ENCODE results near the gene OSMR. TPM values are rescaled to one million over a fixed set of nuclear protein-coding genes. Genes with fewer than 3 reads are reported as not detected.

OSMR gene
- total RNA-seq, 1 experiment from 2014 or later: 1.6 TPM

DNA sequence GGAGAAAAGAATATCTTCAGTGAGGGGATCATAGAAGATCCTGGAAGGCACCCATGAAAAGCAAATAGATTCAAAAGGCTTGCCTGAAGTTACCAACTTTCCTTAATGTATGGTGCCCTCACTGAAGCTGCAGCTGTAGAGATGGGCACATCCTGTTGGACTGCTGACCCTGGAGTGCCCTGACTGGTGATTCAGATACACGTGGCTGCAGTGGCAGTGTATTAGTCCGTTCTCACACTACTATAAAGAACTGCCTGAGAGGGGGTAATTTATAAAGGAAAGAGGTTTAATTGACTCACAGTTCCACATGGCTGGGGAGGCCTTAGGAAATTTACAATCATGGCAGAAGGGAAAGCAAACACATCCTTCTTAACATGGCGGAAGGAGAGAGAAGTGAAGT, 80.3 kb downstream of the OSMR start:
- Histone ChIP-seq H3K4me1 (ENCODE audit: insufficient read depth, low read length) (no peaks in the 10 kb centered on the region), H3K4ac (ENCODE audit: low read depth, low read length) (no peak overlapping the region), H3K23ac (ENCODE audit: insufficient read length, low read depth, low read length) (no peak overlapping the region), H3K9ac (ENCODE audit: extremely low read depth, insufficient read length, low read length) (no peak overlapping the region), H3K9me3 (ENCODE audit: control insufficient read depth, low read depth, low read length) (no peaks in the 10 kb centered on the region), H3K27ac (ENCODE audit: insufficient read length, low read depth, low read length) (no peak overlapping the region), H2BK20ac (ENCODE audit: low read depth, low read length, poor library complexity, severe bottlenecking) (no peak overlapping the region), H2BK12ac (ENCODE audit: insufficient read length, low read depth, low read length) (no peak overlapping the region), H4K20me1 (ENCODE audit: control insufficient read depth, insufficient read depth, insufficient read length) (no peaks in the 10 kb centered on the region), H2AFZ (ENCODE audit: low read length) (no peak overlapping the region), H4K91ac (ENCODE audit: insufficient read length, low read depth, low read length) (no peak overlapping the region), H2BK120ac (ENCODE audit: low read depth, low read length, poor library complexity, severe bottlenecking) (no peak overlapping the region), H3K27me3 (ENCODE audit: insufficient read depth, low read length) (no peaks in the 10 kb centered on the region), H2AK5ac (ENCODE audit: insufficient read length, low read length) (no peak overlapping the region), H3K79me1 (ENCODE audit: insufficient read depth, low read depth, low read length, poor library complexity, severe bottlenecking) (no peaks in the 10 kb centered on the region), H3K14ac (ENCODE audit: insufficient read depth, low read length) (no peak overlapping the region), H3K56ac (ENCODE audit: insufficient read length, low read depth, low read length) (no peak overlapping the region), H2BK15ac (ENCODE audit: low read depth, low read length) (no peak overlapping the region), H3K4me2 (ENCODE audit: insufficient read depth, insufficient read length, low read length) (no peak overlapping the region), H2BK5ac (ENCODE audit: insufficient read length, low read length) (no peak overlapping the region), H4K5ac (ENCODE audit: insufficient read length, low read depth, low read length) (no peak overlapping the region), H3K18ac (ENCODE audit: insufficient read length, low read depth, low read length) (no peak overlapping the region), H3T11ph (ENCODE audit: low read length) (no peak overlapping the region), H3K23me2 (ENCODE audit: insufficient read length, low read depth, low read length, poor library complexity, severe bottlenecking) (no peaks in the 10 kb centered on the region), H3K79me2 (ENCODE audit: insufficient read depth, low read length) (no peaks in the 10 kb centered on the region), H4K8ac (replicated peaks; ENCODE audit: insufficient read length, low read depth, low read length) (no peak overlapping the region)
- no peak overlapping the region for H3K4me3 Mint-ChIP-seq
- WGBS (ENCODE audit: extremely low coverage, insufficient read length, low lambda C conversion rate): no CpG with 5 or more reads among the region's 3 CpGs
- TF ChIP-seq, protein P1, sequence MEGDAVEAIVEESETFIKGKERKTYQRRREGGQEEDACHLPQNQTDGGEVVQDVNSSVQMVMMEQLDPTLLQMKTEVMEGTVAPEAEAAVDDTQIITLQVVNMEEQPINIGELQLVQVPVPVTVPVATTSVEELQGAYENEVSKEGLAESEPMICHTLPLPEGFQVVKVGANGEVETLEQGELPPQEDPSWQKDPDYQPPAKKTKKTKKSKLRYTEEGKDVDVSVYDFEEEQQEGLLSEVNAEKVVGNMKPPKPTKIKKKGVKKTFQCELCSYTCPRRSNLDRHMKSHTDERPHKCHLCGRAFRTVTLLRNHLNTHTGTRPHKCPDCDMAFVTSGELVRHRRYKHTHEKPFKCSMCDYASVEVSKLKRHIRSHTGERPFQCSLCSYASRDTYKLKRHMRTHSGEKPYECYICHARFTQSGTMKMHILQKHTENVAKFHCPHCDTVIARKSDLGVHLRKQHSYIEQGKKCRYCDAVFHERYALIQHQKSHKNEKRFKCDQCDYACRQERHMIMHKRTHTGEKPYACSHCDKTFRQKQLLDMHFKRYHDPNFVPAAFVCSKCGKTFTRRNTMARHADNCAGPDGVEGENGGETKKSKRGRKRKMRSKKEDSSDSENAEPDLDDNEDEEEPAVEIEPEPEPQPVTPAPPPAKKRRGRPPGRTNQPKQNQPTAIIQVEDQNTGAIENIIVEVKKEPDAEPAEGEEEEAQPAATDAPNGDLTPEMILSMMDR (conservative IDR thresholded peaks at IDR 0.05): no peak
- H3K36me3 Mint-ChIP-seq (ENCODE audit: insufficient read depth in 1 of 3, low read depth in 3 of 3): peaks cover 2 to 9% (median 3%) of the 10 kb centered on the region in 3 experiments; a peak in 5 of 7 replicates
- H3K27ac Mint-ChIP-seq: no peak overlapping the region
- peaks cover 5% of the 10 kb centered on the region in 2 experiments; a peak in 3 of 5 replicates for H3K9me3 Mint-ChIP-seq
- no peak for DNase-seq
- H3K27me3 Mint-ChIP-seq (ENCODE audit: low read depth): no peaks in the 10 kb centered on the region
- H3K4me1 Mint-ChIP-seq: peaks cover 15 to 21% of the 10 kb centered on the region in 2 experiments

All from H9 (cell line).